ENCODE results near the gene KHDC4. TPM values are rescaled to one million over a fixed set of nuclear protein-coding genes. Genes with fewer than 3 reads are reported as not detected.
A peak's percentile ranks its signal among the peaks of the same experiment; 100 is the strongest.

Gene KHDC4
- total and polyA plus RNA-seq, 9 of the 15 experiments (the other 6 are each of a cell fraction or from before 2014, with no cell fraction given) = 12.1 to 185 (median 65.6) TPM

GRCh38 chr1:155976062-155976912, 42.1 kb upstream of the KHDC4 start (continued):
- TF ChIP-seq ATF3 (IDR thresholded peaks at IDR 0.05) (no peak), ATF3 (CRISPR knock-in tag; conservative IDR thresholded peaks at IDR 0.05) (no peak), DPF2 (IDR thresholded peaks at IDR 0.05) (peak; percentile 62; the same call in 1 of the 2 replicates), SUPT5H (IDR thresholded peaks at IDR 0.05) (no peak), NFE2L1 (tag; IDR thresholded peaks at IDR 0.05; ENCODE audit: borderline replicate concordance, low read depth) (no peak), OTX1 (CRISPR knock-in tag; IDR thresholded peaks at IDR 0.05) (no peak), MAFK (IDR thresholded peaks at IDR 0.05; ENCODE audit: low read length) (no peak), XRCC3 (IDR thresholded peaks at IDR 0.05) (no peak), CHCHD3 (CRISPR knock-in tag; IDR thresholded peaks at IDR 0.05) (no peak), THRAP3 (IDR thresholded peaks at IDR 0.05; ENCODE audit: borderline replicate concordance) (no peak), RBBP5 (IDR thresholded peaks at IDR 0.05; ENCODE audit: borderline replicate concordance, insufficient read depth, low read length, poor library complexity, severe bottlenecking) (no peak), TEAD4 (IDR thresholded peaks at IDR 0.05; ENCODE audit: low read length) (peak; percentile 3; the same call in 1 of the 2 replicates), TEAD4 (CRISPR knock-in tag; IDR thresholded peaks at IDR 0.05; ENCODE audit: borderline replicate concordance) (no peak), SMARCC2 (IDR thresholded peaks at IDR 0.05; ENCODE audit: low read depth) (no peak), HNRNPL (IDR thresholded peaks at IDR 0.05; ENCODE audit: low read depth, low read length) (no peak), RFX7 (CRISPR knock-in tag; IDR thresholded peaks at IDR 0.05) (no peak), MTA1 (IDR thresholded peaks at IDR 0.05; ENCODE audit: borderline replicate concordance) (no peak), ZSCAN29 (IDR thresholded peaks at IDR 0.05) (no peak), MECOM (CRISPR knock-in tag; IDR thresholded peaks at IDR 0.05) (no peak), GTF2E2 (tag; IDR thresholded peaks at IDR 0.05) (0 out of 2 replicates have a peak, but pooled peaks have one; percentile 15), ZNF384 (IDR thresholded peaks at IDR 0.05; ENCODE audit: low read depth, low read length) (no peak), FOXJ2 (tag; IDR thresholded peaks at IDR 0.05) (no peak), RFX5 (IDR thresholded peaks at IDR 0.05; ENCODE audit: low read depth, low read length) (no peak), LEF1 (IDR thresholded peaks at IDR 0.05) (peak; percentile 26; the same call in 1 of the 2 replicates), BDP1 (IDR thresholded peaks at IDR 0.05; ENCODE audit: insufficient read depth, insufficient read length) (no peak)
- TF ChIP-seq, protein P1, sequence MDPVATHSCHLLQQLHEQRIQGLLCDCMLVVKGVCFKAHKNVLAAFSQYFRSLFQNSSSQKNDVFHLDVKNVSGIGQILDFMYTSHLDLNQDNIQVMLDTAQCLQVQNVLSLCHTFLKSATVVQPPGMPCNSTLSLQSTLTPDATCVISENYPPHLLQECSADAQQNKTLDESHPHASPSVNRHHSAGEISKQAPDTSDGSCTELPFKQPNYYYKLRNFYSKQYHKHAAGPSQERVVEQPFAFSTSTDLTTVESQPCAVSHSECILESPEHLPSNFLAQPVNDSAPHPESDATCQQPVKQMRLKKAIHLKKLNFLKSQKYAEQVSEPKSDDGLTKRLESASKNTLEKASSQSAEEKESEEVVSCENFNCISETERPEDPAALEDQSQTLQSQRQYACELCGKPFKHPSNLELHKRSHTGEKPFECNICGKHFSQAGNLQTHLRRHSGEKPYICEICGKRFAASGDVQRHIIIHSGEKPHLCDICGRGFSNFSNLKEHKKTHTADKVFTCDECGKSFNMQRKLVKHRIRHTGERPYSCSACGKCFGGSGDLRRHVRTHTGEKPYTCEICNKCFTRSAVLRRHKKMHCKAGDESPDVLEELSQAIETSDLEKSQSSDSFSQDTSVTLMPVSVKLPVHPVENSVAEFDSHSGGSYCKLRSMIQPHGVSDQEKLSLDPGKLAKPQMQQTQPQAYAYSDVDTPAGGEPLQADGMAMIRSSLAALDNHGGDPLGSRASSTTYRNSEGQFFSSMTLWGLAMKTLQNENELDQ (CRISPR knock-in tag; IDR thresholded peaks at IDR 0.05; ENCODE audit: borderline replicate concordance) = no peak

Measured in K562 (cell line).